Body of pancreas (tissue), 4 donors: ENCODE measurements around the gene BMAL1. TPM values are rescaled to one million over a fixed set of nuclear protein-coding genes. Genes with fewer than 3 reads are reported as not detected.

ENCODE experiments used
- ATAC-seq: fragments of 150-250 bp; one replicate; pipeline ENCODE4 v1.9.1; 2016
- DNase-seq, 4 donors: peaks; one replicate each; pipeline ENCODE4 v3.0.0-alpha.2; 2019
- H3K27ac ChIP-seq, 4 donors: fragments of 200-600 bp; sonication (generic); 1 replicate in 3 of 4; 2 replicates in 1 of 4; pipeline versions ENCODE4 v1.5.1 to v1.6.1; 2016 to 2019; ENCODE audit warnings: mild to moderate bottlenecking in 1 of 4, mixed read lengths in 1 of 4, moderate library complexity in 1 of 4
- H3K27me3 ChIP-seq, 2 donors: fragments of 200-600 bp; sonication (generic); one replicate each; pipeline ENCODE4 v1.6.0; 2016; ENCODE audit warnings: mild to moderate bottlenecking in 1 of 2
- H3K36me3 ChIP-seq, 2 donors: fragments of 200-600 bp; sonication (generic); replicated peaks in 1 of 2; 2 replicates each; pipeline ENCODE4 v1.5.1; 2016; ENCODE audit warnings: low read depth in 2 of 2; ENCODE audit not compliant: insufficient read depth in 1 of 2
- H3K4me1 ChIP-seq: fragments of 200-600 bp; sonication (generic); one replicate; pipeline ENCODE4 v1.6.0; 2016
- H3K4me3 ChIP-seq, 2 donors: fragments of 200-600 bp; sonication (generic); 1 replicate in 1 of 2; 2 replicates in 1 of 2; pipeline ENCODE4 v1.5.1; 2016 to 2019
- H3K9me3 ChIP-seq, 3 donors: fragments of 200-600 bp; sonication (generic); 1 replicate in 2 of 3; 2 replicates in 1 of 3; pipeline ENCODE4 v1.5.1; 2016
- CTCF ChIP-seq, 7 experiments: fragments of 450-650 bp in 4 of 7; fragments of 200-600 bp in 3 of 7; sonication (generic) in 3 of 7; IDR thresholded peaks; one replicate each; pipeline ENCODE4 v1.5.1; 2016 to 2019; ENCODE audit warnings: antibody characterized with exemption in 7 of 7
- POLR2A ChIP-seq, 3 donors: fragments of 450-650 bp; IDR thresholded peaks; one replicate each; pipeline ENCODE4 v1.6.1; 2016; ENCODE audit warnings: antibody characterized with exemption in 3 of 3, mild to moderate bottlenecking in 2 of 3
- WGBS, 2 donors: methylation state at CpG; one replicate each; pipeline ENCODE4 v1.1.5; 2017; 5-methylcytosine and 5-hydroxymethylcytosine counted together
- intact Hi-C: fragments of 100-400 bp; cut with DNase I; formaldehyde crosslinking; loops from one replicate; pipeline ENCODE4 v1.15.1; 2023
- total RNA-seq, 2 donors: library from RNA; depleted of rRNA; stranded (reverse); fragments of >200 nt; gene quantifications; one replicate each; pipeline ENCODE4 v1.1.0, GENCODE V29; 2016

Gene BMAL1
- total RNA-seq, 2 donors from 2014 or later = 19.5 to 35.3 TPM

GRCh38 chr11:13355191-13355590, 77.6 kb downstream of the BMAL1 start:
- TF ChIP-seq POLR2A (IDR thresholded peaks at IDR 0.05) (no peak), CTCF (IDR thresholded peaks at IDR 0.05) (no peak)
- H3K4me3 ChIP-seq = no peak overlapping the region
- WGBS, 2 donors = 79 to 86% methylated on average over 4 of the region's 4 CpGs
- no peaks in the 10 kb centered on the region for H3K9me3 ChIP-seq
- peaks cover 0 to 21% of the 10 kb centered on the region in 2 donors for H3K36me3 ChIP-seq
- ATAC-seq = no peak
- DNase-seq = no peak
- no peaks in the 10 kb centered on the region for H3K27me3 ChIP-seq
- H3K4me1 ChIP-seq = no peaks in the 10 kb centered on the region
- intact Hi-C loops = no loop called here
- no peak overlapping the region for H3K27ac ChIP-seq

- peaks cover 7 to 17% of the 10 kb centered on the region in 2 donors for H3K36me3 ChIP-seq
- 87 to 90% methylated on average over 9 of the region's 9 CpGs for WGBS, 2 donors
- no peak overlapping the region for H3K4me3 ChIP-seq
- H3K4me1 ChIP-seq = no peaks in the 10 kb centered on the region
- no peak for TF ChIP-seq CTCF (IDR thresholded peaks at IDR 0.05)
- no peak for TF ChIP-seq POLR2A (IDR thresholded peaks at IDR 0.05)
- DNase-seq (no peak), ATAC-seq (no peak)
- H3K27ac ChIP-seq = no peak overlapping the region
- intact Hi-C loops = no loop called here
- no peaks in the 10 kb centered on the region for H3K9me3 ChIP-seq
- H3K27me3 ChIP-seq = no peaks in the 10 kb centered on the region
These were observed 79.6 kb downstream of the BMAL1 start for GRCh38 chr11:13357232-13357631.

- Histone ChIP-seq H3K4me1 (no peaks in the 10 kb centered on the region), H3K27me3 (no peaks in the 10 kb centered on the region), H3K4me3 (no peak overlapping the region), H3K36me3 (peaks cover 7 to 19% of the 10 kb centered on the region in 2 donors), H3K27ac (no peak overlapping the region), H3K9me3 (no peaks in the 10 kb centered on the region)
- TF ChIP-seq POLR2A (IDR thresholded peaks at IDR 0.05) = no peak
- no peak for TF ChIP-seq CTCF (IDR thresholded peaks at IDR 0.05)
- ATAC-seq = no peak
- no peak for DNase-seq
- intact Hi-C loops = no loop called here
- WGBS, 2 donors = 91 to 94% methylated on average over 6 of the region's 6 CpGs
These were observed 81.1 kb downstream of the BMAL1 start for GRCh38 chr11:13358596-13359270.

GRCh38 chr11:13362596-13363109, 85.1 kb downstream of the BMAL1 start:
- Histone ChIP-seq H3K36me3 (peaks cover 7 to 18% of the 10 kb centered on the region in 2 donors), H3K9me3 (no peaks in the 10 kb centered on the region), H3K4me3 (no peak overlapping the region), H3K27ac (no peak overlapping the region), H3K27me3 (no peaks in the 10 kb centered on the region), H3K4me1 (no peaks in the 10 kb centered on the region)
- no peak for ATAC-seq
- TF ChIP-seq POLR2A (IDR thresholded peaks at IDR 0.05) (no peak), CTCF (IDR thresholded peaks at IDR 0.05) (no peak)
- WGBS, 2 donors = 87 to 93% methylated on average over 9 of the region's 9 CpGs
- intact Hi-C loops = no loop called here
- no peak for DNase-seq

GRCh38 chr11:13364388-13364787, 86.8 kb downstream of the BMAL1 start:
- no peak overlapping the region for H3K4me3 ChIP-seq
- no peaks in the 10 kb centered on the region for H3K4me1 ChIP-seq
- H3K36me3 ChIP-seq = peaks cover 7 to 17% of the 10 kb centered on the region in 2 donors
- TF ChIP-seq CTCF (IDR thresholded peaks at IDR 0.05) (no peak), POLR2A (IDR thresholded peaks at IDR 0.05) (no peak)
- no peaks in the 10 kb centered on the region for H3K27me3 ChIP-seq
- WGBS, 2 donors = 81 to 91% methylated on average over 2 of the region's 2 CpGs
- no peak for ATAC-seq
- H3K27ac ChIP-seq = no peak overlapping the region
- H3K9me3 ChIP-seq = no peaks in the 10 kb centered on the region
- no peak for DNase-seq
- intact Hi-C loops = no loop called here
